IPS-15b (cell line): ENCODE results near the gene MTUS2.

ENCODE experiments used
- H3K27me3 ChIP-seq: one replicate; pipeline ENCODE4 v1.6.1; 2013; ENCODE audit warnings: low read length; ENCODE audit not compliant: control insufficient read depth, insufficient read depth
- H3K36me3 ChIP-seq: one replicate; pipeline ENCODE4 v1.6.1; 2013; ENCODE audit warnings: low read length; ENCODE audit not compliant: control insufficient read depth, insufficient read depth
- H3K4me1 ChIP-seq: one replicate; pipeline ENCODE4 v1.6.1; 2013; ENCODE audit warnings: mild to moderate bottlenecking, low read length; ENCODE audit not compliant: control insufficient read depth, insufficient read depth
- H3K4me3 ChIP-seq: one replicate; pipeline ENCODE4 v1.5.1; 2013; ENCODE audit warnings: low read depth, low read length
- H3K9ac ChIP-seq: one replicate; pipeline ENCODE4 v1.6.1; 2013; ENCODE audit warnings: low read depth, mild to moderate bottlenecking, low read length
- H3K9me3 ChIP-seq: one replicate; pipeline ENCODE4 v1.6.1; 2013; ENCODE audit warnings: mild to moderate bottlenecking, low read length; ENCODE audit not compliant: control insufficient read depth, insufficient read depth

MTUS2 gene

DNA sequence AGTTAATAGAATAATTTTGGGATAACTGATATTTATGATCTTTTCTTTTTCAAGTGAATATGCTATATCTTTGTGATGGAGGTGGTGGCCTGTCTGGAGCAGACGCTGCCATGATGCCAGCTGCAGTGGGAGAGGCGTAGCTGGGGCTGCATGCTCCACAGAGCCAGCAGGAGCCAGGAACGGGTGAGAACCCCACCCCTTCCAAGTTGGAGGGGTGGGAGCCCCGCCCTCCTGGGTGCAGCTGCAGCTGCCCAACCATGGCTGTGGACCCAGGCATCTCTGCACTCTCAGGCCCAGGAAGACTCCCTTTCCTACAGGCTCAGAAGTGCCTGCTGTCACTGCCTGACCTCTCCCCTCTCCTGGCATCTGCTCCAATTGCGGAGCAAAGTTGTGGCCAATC lies 402.3 kb downstream of the MTUS2 start:
- Histone ChIP-seq H3K4me3 (no peak overlapping the region), H3K9me3 (peaks cover 6% of the 10 kb centered on the region), H3K36me3 (no peaks in the 10 kb centered on the region), H3K9ac (no peak overlapping the region), H3K4me1 (no peaks in the 10 kb centered on the region), H3K27me3 (no peaks in the 10 kb centered on the region)

DNA sequence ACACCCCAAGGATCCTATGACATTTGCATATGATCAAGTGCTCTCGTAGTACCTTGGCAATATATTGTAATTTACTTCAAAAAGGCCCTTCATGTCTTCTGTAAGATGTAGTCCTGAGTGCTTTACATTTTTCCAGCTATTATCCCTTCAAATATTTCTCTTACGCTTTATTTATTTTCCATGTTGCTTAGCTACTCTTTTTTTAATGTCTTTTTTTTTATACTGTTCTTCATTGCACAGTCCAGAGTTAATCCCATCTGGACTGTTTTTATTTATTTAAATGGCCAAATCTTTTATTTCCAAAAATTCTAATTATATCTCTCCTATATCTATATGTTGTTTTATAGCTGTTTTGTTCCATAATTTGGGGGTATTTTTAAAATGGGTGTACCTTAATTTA lies 404.1 kb downstream of the MTUS2 start:
- Histone ChIP-seq H3K27me3 (no peaks in the 10 kb centered on the region), H3K36me3 (no peaks in the 10 kb centered on the region), H3K4me3 (no peak overlapping the region), H3K9ac (no peak overlapping the region), H3K9me3 (peaks cover 6% of the 10 kb centered on the region), H3K4me1 (no peaks in the 10 kb centered on the region)

DNA sequence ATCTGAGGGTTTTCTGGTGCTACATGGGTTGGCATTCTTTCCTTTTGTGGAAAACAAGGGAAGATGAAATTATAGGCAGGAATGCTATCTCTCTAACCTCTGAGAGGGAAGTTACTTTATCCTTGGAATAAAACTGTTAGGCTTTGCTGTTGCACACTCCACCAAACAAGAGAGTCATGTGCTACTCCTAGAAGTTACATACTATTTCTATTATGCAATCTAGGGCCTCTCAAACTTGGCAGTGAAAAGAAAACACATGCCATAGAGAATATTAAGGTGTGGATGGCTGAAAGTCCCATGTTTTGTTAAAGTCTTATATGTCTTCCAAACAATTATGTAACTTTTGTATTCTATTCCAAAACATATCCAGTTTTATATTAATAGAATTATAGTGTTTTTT lies 407.4 kb downstream of the MTUS2 start:
- Histone ChIP-seq H3K4me3 (no peak overlapping the region), H3K9ac (no peak overlapping the region), H3K36me3 (no peaks in the 10 kb centered on the region), H3K9me3 (peaks cover 6% of the 10 kb centered on the region), H3K27me3 (no peaks in the 10 kb centered on the region), H3K4me1 (no peaks in the 10 kb centered on the region)

DNA sequence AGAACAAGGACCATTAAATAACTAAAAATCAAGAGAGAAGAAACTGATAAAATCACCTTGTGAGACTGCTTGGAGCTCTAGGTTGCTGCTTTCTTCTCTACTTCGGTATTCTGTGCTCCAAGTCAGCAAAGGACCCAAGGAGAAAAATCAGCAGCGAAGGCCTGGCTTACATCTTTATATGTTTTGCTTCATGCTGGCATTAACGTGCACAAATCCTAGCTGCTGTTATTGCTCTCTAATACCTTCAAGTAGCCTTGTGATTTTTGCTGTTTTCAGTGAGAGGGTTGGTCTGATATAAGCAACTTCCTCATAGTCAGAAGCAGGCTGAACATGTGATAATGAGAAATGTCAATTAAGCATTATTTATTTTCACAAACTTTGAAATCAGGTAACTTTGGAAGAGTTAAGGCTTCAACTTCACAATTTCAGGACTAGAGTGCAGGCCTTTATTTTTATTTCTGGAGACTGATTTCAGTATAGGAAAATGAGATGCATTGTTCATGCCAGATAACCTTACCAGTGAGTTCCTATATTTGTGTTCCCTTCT lies 410.2 kb downstream of the MTUS2 start:
- Histone ChIP-seq H3K4me1 (no peaks in the 10 kb centered on the region), H3K4me3 (no peak overlapping the region), H3K9ac (no peak overlapping the region), H3K9me3 (no peaks in the 10 kb centered on the region), H3K36me3 (no peaks in the 10 kb centered on the region), H3K27me3 (no peaks in the 10 kb centered on the region)

DNA sequence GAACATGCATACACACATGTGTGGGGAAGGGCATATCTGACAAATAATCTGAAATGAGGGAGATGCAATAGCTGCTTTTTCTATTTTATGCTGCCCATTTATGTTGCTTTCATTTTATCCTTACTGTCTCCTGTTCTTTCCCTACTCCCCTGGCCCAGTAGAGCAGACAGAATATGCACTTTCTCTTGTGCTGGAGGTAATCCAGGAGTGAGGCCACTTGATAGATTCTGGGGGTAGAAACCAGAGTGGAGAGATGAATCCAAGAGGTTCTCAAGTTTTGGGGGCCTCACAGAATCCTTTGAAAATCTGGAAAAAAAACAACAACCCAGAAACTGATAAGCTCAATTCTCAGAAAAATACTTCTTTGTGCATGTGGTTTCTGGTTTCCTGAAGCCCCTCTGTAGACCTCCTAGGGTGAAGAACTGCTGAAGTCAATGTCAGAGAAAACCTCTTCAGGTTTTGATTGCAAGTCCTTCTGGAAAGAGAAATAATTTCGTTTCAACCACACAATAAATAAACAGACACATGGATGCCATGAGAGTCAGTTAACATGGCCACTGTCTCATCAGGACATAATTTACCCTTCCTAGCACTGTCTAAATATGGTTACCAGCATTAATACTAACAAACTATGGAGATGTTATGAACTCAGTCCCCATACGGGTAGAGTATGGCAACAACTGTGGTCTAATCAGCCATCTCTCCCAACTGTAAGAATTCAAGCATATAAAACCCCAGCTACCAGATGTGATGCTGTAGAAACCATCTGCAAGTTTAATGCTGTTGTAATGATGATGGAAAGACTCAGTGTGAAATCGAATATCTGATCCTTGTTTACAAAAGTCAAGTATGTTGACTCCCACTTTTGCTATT lies 419.8 kb downstream of the MTUS2 start:
- Histone ChIP-seq H3K9me3 (no peaks in the 10 kb centered on the region), H3K36me3 (no peaks in the 10 kb centered on the region), H3K9ac (no peak overlapping the region), H3K4me1 (no peaks in the 10 kb centered on the region), H3K4me3 (no peak overlapping the region), H3K27me3 (no peaks in the 10 kb centered on the region)

DNA sequence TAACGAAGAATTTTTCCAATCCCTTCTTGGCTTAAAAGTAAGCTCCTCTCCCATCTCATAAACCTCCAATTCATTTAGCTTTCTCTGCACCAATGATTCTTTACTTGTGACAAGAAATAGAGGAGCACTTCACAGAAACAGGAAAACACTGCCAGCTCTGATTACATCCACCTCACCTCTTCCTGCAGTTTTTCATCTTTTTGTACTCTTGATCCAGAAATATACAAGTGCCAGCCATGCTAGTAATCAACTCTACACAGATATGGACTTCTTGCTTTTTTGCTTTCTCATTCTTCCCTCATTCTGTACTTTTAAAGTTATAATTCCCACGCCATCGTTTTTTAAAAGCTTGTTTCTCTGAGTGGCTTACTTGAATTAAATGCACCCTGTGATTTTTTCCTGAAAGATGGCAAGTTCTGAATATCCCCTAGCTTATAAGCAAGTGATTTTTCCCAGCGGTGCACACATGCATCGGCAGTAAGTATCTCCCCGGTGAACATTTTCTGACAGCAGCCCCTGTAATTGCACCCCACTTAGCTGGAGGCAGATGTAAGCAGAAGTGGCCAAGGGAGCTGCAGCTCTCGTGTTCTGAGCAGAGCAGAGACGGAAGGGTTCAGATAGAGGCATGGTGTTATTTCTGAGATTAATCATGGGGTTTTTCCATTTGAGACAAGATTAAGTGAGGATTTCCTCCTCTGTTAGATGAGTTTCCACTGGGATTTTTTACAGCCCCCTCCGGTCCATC lies 434.7 kb downstream of the MTUS2 start:
- Histone ChIP-seq H3K9ac (no peak overlapping the region), H3K4me1 (no peaks in the 10 kb centered on the region), H3K27me3 (no peaks in the 10 kb centered on the region), H3K36me3 (no peaks in the 10 kb centered on the region), H3K9me3 (no peaks in the 10 kb centered on the region), H3K4me3 (no peak overlapping the region)

DNA sequence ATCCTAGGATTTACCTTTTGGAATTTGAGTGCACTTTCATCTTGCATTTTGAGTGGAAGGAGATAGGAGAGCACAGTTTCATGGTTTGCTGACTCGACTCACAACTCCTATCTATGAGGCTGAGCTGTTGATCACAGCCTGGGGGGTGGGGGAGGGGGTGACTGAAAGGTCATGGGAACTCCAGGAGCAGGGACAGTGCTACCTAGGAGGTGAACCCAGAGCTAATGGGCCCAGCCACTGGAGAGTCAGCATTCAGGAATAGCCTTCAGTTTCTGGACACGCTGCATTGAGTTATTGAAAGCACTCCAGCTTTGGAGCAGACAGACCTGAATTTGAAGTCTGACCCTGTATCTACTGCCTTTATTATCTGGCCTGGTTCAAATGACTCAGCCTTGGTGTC lies 435.4 kb downstream of the MTUS2 start:
- no peak overlapping the region for H3K9ac ChIP-seq
- H3K9me3 ChIP-seq: no peaks in the 10 kb centered on the region
- no peaks in the 10 kb centered on the region for H3K4me1 ChIP-seq
- no peaks in the 10 kb centered on the region for H3K36me3 ChIP-seq
- no peaks in the 10 kb centered on the region for H3K27me3 ChIP-seq
- H3K4me3 ChIP-seq: no peak overlapping the region

DNA sequence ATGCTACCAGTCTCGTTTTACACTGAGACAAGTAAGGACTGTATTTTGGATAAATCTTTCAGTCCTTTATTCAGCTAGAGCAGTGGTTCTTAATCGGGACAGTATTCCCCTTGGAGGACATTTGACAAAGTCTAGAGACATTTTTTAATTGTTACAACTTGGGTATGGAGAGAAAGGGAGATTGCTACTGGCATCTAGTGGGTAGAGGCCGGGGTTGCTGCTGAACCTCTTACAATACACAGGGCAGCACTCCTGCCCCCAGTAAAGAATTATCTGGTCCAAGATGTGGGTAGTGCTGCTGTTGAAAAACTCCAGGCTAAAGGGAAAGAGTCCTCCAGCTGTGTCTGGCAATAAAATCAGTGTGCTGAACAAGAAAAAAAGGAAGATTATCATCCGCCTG lies 440.5 kb downstream of the MTUS2 start:
- H3K36me3 ChIP-seq: no peaks in the 10 kb centered on the region
- H3K9me3 ChIP-seq: no peaks in the 10 kb centered on the region
- no peaks in the 10 kb centered on the region for H3K27me3 ChIP-seq
- H3K4me1 ChIP-seq: no peaks in the 10 kb centered on the region
- no peak overlapping the region for H3K4me3 ChIP-seq
- H3K9ac ChIP-seq: no peak overlapping the region

DNA sequence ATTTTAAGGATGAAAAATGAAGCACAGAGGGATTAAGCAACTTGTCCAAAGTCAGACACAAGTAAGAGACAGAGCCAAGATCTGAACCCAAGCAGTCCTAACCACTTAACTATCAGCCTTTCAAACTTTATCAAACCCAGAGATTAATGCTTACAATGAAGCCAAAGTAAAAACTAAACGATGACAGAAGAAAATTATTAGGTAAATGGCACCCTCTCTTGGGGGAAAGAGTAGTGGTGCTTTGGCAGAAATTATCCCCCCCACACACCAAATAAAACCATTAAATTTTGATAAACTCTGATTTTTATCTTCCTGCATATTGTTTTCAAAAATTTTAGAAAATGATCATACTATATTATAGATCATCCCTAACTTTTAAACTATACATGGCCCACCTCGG lies 446.1 kb downstream of the MTUS2 start:
- Histone ChIP-seq H3K9ac (no peak overlapping the region), H3K4me3 (no peak overlapping the region), H3K36me3 (no peaks in the 10 kb centered on the region), H3K27me3 (no peaks in the 10 kb centered on the region), H3K9me3 (no peaks in the 10 kb centered on the region), H3K4me1 (no peaks in the 10 kb centered on the region)

DNA sequence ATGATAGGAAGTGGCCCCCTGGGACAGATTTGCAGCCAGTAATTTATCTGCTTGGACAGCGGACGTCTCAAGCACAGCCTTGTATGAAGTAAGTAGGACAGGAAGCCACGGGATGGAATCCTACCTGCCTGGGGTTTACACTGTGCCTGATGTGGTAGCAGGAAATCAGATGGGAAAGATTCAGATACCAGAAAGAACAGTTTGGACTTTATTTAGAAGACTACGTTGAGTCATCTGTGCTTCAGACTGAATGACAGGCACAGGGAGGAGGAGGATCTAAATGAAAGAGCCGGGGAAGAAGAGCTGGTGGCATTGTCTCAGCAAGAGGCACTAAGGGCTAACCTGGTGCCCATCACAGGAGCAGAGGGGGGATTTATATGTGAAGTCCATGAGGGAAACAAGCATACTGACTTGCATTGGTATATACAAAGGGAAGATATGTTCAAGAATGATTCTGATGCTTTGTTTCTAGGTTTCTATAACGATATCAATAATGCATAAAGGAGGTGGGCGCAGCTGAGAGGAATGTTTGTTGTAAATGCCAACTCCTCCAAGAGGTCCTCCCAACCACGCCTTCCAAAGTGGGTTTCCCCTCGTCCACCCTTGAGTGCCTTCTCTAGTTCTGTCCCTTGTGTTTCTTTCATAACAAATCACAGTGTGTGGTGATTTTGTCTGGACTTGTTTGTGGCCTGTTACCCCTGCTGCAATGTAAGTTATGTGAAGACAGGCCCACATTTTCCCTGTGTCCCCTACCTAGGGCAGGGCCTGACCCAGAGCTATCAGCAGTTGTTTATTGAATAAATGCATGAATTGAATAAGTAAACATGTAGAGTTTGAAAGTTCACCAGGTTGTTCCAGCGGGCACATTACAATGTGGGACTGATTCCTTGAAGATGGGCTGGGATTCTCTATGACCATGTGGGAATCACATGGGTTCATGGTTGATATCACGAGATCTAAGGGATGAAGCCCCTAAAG lies 446.9 kb downstream of the MTUS2 start:
- no peaks in the 10 kb centered on the region for H3K27me3 ChIP-seq
- H3K4me1 ChIP-seq: no peaks in the 10 kb centered on the region
- no peaks in the 10 kb centered on the region for H3K36me3 ChIP-seq
- no peak overlapping the region for H3K9ac ChIP-seq
- H3K4me3 ChIP-seq: no peak overlapping the region
- H3K9me3 ChIP-seq: no peaks in the 10 kb centered on the region

DNA sequence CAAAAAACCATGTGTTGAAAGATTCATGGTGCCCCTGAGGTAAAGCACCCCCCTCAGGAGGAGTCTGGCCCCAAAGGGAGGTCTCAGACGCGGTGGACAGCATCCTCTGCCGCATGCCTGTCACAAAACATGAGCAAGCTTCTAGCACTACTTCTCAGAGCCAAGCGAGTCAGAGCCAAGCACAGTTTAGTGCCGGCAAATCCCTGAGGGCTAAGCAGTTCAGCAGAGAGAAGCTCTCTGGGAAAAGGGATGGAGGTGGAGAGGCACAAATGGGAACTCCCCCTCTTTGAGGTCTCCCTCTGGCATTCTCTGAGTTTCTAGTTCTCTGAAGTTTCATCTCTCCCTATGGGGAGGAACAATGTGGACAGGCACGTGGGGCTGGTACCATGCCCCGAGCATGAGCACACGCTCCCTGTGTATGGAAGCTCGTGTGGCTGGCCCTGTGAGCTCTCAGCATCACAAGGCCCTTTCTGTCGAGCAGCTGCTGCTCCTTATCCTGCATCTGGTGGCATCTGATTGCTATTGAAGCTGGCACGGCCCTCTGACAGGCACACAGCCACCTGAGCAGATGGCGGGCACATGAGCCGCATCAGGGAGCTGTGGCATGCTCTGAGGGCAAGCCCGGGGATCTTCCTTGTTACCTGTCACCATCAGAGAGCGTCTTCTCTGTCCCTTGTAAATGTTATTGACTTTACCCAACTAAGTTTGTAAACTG lies 450.3 kb downstream of the MTUS2 start:
- Histone ChIP-seq H3K27me3 (no peaks in the 10 kb centered on the region), H3K9me3 (no peaks in the 10 kb centered on the region), H3K9ac (no peak overlapping the region), H3K36me3 (no peaks in the 10 kb centered on the region), H3K4me3 (no peak overlapping the region), H3K4me1 (no peaks in the 10 kb centered on the region)
